ENCODE data around the gene CNTNAP2.

CNTNAP2 gene

GRCh38 chr7:147428075-147428474, 1311.5 kb downstream of the CNTNAP2 start:
- no peak for FAIRE-seq

- no peak for FAIRE-seq
Measured at GRCh38 chr7:147429961-147430360, 1313.4 kb downstream of the CNTNAP2 start.

- no peak for FAIRE-seq
Measured at GRCh38 chr7:147432079-147432478, 1315.5 kb downstream of the CNTNAP2 start.

- FAIRE-seq, result no peak
Measured at GRCh38 chr7:147432576-147432975, 1316.0 kb downstream of the CNTNAP2 start.

GRCh38 chr7:147436718-147437117, 1320.1 kb downstream of the CNTNAP2 start:
- FAIRE-seq, result no peak

GRCh38 chr7:147438216-147438615, 1321.6 kb downstream of the CNTNAP2 start:
- no peak for FAIRE-seq

- no peak for FAIRE-seq
Measured at GRCh38 chr7:147443942-147444341, 1327.3 kb downstream of the CNTNAP2 start.

GRCh38 chr7:147452816-147453215, 1336.2 kb downstream of the CNTNAP2 start:
- FAIRE-seq, result no peak

- no peak for FAIRE-seq
Measured at GRCh38 chr7:147465223-147465622, 1348.6 kb downstream of the CNTNAP2 start.

- no peak for FAIRE-seq
Measured at GRCh38 chr7:147472556-147472955, 1356.0 kb downstream of the CNTNAP2 start.

GRCh38 chr7:147474862-147475261, 1358.3 kb downstream of the CNTNAP2 start:
- no peak for FAIRE-seq

GRCh38 chr7:147477526-147477925, 1360.9 kb downstream of the CNTNAP2 start:
- no peak for FAIRE-seq

GRCh38 chr7:147478796-147479195, 1362.2 kb downstream of the CNTNAP2 start:
- FAIRE-seq, result no peak

- FAIRE-seq, result no peak
Measured at GRCh38 chr7:147483634-147484292, 1367.2 kb downstream of the CNTNAP2 start.

- no peak for FAIRE-seq
Measured at GRCh38 chr7:147485660-147486210, 1369.1 kb downstream of the CNTNAP2 start.

- FAIRE-seq, result no peak
Measured at GRCh38 chr7:147492606-147493005, 1376.0 kb downstream of the CNTNAP2 start.

- FAIRE-seq, result no peak
Measured at GRCh38 chr7:147496209-147496608, 1379.6 kb downstream of the CNTNAP2 start.

GRCh38 chr7:147497246-147497645, 1380.6 kb downstream of the CNTNAP2 start:
- FAIRE-seq, result no peak

GRCh38 chr7:147498081-147498480, 1381.5 kb downstream of the CNTNAP2 start:
- no peak for FAIRE-seq

- FAIRE-seq, result no peak
Measured at GRCh38 chr7:147509035-147509501, 1392.5 kb downstream of the CNTNAP2 start.

GRCh38 chr7:147509541-147510200, 1393.1 kb downstream of the CNTNAP2 start:
- FAIRE-seq, result no peak

GRCh38 chr7:147510201-147510542, 1393.6 kb downstream of the CNTNAP2 start:
- FAIRE-seq, result no peak

GRCh38 chr7:147510923-147511322, 1394.3 kb downstream of the CNTNAP2 start:
- no peak for FAIRE-seq

- FAIRE-seq, result no peak
Measured at GRCh38 chr7:147513451-147513850, 1396.8 kb downstream of the CNTNAP2 start.

Data from endometrium (tissue), 2 donors.